Glutamatergic neuron (in vitro differentiated cells): ENCODE measurements around the gene FKTN. TPM values are rescaled to one million over a fixed set of nuclear protein-coding genes. Genes with fewer than 3 reads are reported as not detected.

Source experiments
- total RNA-seq: library from RNA; stranded (reverse); fragmentation: NEBNext Ultra II Directional; extraction: Animal tissue kit (Norgen Biotek cat#: 25700); gene quantifications from one replicate; pipeline ENCODE4 v1.2.1, GENCODE V29; 2021; ENCODE audit not compliant: unreplicated experiment

FKTN gene
- total RNA-seq, 1 donor from 2014 or later, result 20.9 TPM

Other genes starting within 250 kb of the FKTN start
- gene FSD1L, start 110.1 kb upstream of the FKTN start, total RNA-seq, result 32.5 TPM
- 1.6 TPM for gene TAL2, start 104.3 kb downstream of the FKTN start, total RNA-seq
- 3.0 TPM for gene TMEM38B, start 136.4 kb downstream of the FKTN start, total RNA-seq